ENCODE results near the gene KCNIP3.

KCNIP3 gene

GRCh38 chr2:95297639-95298395, 670 bp downstream of the KCNIP3 start:
- no peak for DNase-seq

- peak in 1 of 3 donors; percentile 14 for DNase-seq
Observed at GRCh38 chr2:95298486-95299111, 1.5 kb downstream of the KCNIP3 start.

- no peak for DNase-seq
Observed at GRCh38 chr2:95299961-95300360, 2.8 kb downstream of the KCNIP3 start.

- DNase-seq, result no peak
Observed at GRCh38 chr2:95300450-95300849, 3.3 kb downstream of the KCNIP3 start.

GRCh38 chr2:95301186-95301585, 4.0 kb downstream of the KCNIP3 start:
- DNase-seq, result no peak

- DNase-seq, result peak; percentile 57 to 69 (median 59)
Observed at GRCh38 chr2:95301876-95302641, 4.9 kb downstream of the KCNIP3 start.

- no peak for DNase-seq
Observed at GRCh38 chr2:95303191-95303919, 6.2 kb downstream of the KCNIP3 start.

- no peak for DNase-seq
Observed at GRCh38 chr2:95305380-95306061, 8.4 kb downstream of the KCNIP3 start.

- no peak for DNase-seq
Observed at GRCh38 chr2:95306336-95306895, 9.3 kb downstream of the KCNIP3 start.

GRCh38 chr2:95307036-95307435, 9.9 kb downstream of the KCNIP3 start:
- DNase-seq, result no peak

- DNase-seq, result no peak
Observed at GRCh38 chr2:95307878-95308277, 10.7 kb downstream of the KCNIP3 start.

GRCh38 chr2:95308426-95308990, 11.4 kb downstream of the KCNIP3 start:
- DNase-seq, result no peak

- DNase-seq, result no peak
Observed at GRCh38 chr2:95309599-95309998, 12.5 kb downstream of the KCNIP3 start.

GRCh38 chr2:95310216-95310615, 13.1 kb downstream of the KCNIP3 start:
- no peak for DNase-seq

GRCh38 chr2:95310651-95311050, 13.5 kb downstream of the KCNIP3 start:
- DNase-seq, result no peak

- no peak for DNase-seq
Observed at GRCh38 chr2:95311815-95312542, 14.8 kb downstream of the KCNIP3 start.

GRCh38 chr2:95312543-95313201, 15.5 kb downstream of the KCNIP3 start:
- no peak for DNase-seq

- DNase-seq, result no peak
Observed at GRCh38 chr2:95313296-95314131, 16.4 kb downstream of the KCNIP3 start.

- no peak for DNase-seq
Observed at GRCh38 chr2:95314598-95314963, 17.4 kb downstream of the KCNIP3 start.

Measured in suppressor macrophage treated with lipopolysaccharide for 1 hour (primary cell).